HG03159 (cell line): ENCODE data around the gene AADACL3.
"Not testable (repeated sequence)": the region's sequence is repeated elsewhere in the genome, so short reads cannot be mapped to it uniquely, and the experiment has no call there.

Experiments used
- ATAC-seq: cut with Tn5 transposase; IDR thresholded peaks from one replicate; pipeline ENCODE4 v1.9.1; 2021; ENCODE audit warnings: mild to moderate bottlenecking, moderate library complexity; ENCODE audit not compliant: unreplicated experiment

AADACL3 gene, protein sequence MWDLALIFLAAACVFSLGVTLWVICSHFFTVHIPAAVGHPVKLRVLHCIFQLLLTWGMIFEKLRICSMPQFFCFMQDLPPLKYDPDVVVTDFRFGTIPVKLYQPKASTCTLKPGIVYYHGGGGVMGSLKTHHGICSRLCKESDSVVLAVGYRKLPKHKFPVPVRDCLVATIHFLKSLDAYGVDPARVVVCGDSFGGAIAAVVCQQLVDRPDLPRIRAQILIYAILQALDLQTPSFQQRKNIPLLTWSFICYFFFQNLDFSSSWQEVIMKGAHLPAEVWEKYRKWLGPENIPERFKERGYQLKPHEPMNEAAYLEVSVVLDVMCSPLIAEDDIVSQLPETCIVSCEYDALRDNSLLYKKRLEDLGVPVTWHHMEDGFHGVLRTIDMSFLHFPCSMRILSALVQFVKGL

DNA sequence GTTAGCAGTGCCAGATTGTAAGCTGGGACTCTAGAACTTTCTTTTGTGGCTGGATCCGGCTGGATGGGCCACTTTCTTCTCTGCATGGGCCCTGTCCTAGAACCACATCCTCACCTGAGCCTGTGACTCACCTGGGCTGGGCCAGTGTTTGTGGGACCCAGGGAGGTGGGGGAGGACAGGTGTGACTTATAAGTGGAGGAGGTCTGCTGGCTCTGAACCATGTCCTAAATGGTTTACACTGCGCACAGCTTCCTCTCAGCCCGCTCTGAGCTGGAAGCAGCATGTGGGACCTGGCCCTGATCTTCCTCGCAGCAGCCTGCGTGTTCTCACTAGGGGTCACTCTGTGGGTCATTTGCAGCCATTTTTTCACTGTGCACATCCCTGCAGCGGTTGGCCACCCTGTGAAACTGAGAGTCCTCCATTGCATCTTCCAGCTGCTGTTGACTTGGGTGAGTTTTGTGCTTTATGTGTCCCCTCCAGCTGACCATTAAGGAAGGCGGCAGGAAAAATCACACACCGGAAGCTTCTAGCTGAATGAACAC, at the start of gene AADACL3:
Gene AADACL3 (plus strand): TSS at position 215 of the 542 bp plus-strand sequence. CDS start 67 bp downstream, at position 282.
- ATAC-seq, result no peak

DNA sequence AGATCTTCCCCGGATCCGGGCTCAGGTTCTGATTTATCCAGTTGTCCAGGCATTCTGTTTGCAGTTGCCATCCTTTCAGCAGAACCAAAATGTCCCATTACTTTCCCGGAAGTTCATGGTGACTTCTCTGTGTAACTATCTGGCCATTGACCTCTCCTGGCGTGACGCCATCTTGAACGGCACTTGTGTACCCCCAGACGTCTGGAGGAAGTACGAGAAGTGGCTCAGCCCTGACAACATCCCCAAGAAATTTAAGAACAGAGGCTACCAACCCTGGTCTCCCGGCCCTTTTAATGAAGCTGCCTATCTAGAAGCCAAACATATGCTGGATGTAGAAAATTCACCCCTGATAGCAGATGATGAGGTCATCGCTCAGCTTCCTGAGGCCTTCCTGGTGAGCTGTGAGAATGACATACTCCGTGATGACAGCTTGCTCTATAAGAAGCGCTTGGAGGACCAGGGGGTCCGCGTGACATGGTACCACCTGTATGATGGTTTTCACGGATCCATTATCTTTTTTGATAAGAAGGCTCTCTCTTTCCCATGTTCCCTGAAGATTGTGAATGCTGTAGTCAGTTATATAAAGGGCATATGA, 49.7 kb upstream of the AADACL3 start:
- no peak for ATAC-seq

DNA sequence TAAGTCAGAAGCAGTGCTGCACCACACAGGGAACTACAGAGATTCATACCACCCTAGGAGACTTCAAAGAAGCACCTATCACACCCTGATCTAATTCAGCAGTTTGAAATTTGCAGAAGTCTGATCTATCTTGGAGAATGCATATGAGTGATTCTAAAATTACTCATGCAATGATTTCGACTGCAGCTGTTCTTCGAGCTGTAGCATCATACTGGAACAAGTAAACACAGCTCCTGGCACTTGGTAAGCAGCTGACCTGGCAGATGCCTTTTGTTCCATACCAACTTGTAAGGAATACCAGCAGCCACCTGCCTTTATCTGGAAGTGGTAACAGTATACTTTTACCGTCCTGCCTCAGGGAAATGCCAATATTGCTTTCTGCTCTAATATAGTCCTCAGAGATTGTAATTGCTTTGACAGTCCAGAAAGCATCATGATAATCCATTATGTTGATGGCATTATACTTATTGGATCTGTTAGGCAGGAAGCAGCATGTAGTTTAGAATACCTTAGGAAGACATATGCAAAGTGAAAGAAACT, 46.3 kb upstream of the AADACL3 start:
- ATAC-seq, result no peak

DNA sequence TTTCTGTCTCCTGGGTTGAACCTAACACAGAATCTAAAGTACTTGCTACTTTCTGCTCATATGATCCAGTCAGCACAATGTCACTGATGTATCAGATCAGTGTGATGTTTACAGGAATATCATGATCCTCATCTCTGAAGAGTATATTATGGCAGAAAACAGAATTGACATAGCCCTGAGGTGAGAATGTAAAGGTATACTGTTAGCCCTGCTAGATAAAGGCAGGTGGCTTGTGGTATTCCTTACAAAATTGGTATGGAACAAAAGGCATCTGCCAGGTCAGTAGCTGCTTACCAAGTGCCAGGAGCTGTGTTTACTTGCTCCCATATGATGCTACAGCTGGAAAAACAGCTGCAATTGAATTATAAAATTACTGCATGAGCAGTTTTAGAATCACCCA, 41.6 kb upstream of the AADACL3 start:
- no peak for ATAC-seq

DNA sequence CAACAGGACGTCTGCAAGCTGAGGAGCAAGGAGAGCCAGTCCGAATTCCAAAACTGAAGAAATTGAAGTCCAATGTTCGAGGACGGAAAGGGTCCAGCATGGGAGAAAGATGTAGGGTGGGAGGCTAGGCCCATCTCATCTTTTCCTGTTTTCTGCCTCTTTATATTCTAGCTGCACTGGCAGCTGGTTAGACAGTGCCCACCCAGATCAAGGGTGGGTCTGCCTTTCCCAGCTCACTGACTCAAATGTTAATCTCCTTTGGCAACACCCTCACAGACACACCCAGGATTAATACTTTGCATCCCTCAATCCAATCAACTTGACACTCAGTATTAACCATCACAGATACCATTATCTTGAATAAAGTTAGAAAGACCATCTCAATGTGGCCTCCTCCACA, 39.8 kb upstream of the AADACL3 start:
- ATAC-seq, result not testable (repeated sequence)

DNA sequence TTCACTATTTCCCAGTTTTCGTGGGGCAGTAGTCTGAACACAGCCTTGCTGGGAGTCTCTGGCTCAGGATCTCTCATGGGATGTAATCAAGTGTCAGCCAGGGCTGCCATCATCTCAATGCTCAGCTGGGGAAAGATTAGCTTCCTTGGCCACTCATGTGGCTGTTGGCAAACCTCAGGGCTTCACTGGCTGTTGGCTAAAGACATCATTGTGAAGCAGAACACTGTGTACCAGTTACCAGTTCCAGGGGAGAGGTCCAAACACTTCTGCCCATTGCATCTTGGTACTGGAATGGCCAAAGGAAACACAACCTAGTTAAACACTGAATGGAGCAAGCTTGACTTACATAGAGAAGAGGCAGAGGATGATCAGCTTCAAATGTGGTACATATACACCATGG, 38.3 kb upstream of the AADACL3 start:
- no peak for ATAC-seq

DNA sequence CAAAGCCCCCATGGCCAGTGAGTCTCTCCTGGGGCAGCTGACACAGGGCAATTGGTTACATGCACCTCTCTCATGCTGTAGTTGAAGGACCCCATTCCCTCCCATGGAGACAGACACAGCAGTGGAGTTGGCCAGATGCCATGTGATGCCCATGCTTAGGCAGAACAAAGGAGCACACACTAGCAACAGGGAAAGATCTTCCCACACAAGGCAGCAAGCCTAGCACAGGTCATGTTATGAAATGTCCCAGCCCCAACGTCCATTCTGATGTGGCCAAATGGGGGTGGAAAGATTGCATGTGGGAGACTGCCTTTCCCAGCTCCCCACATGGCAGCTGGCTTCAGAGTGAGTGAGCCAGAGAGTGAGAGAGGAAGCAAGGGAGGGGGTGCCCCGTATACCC, 37.6 kb upstream of the AADACL3 start:
- ATAC-seq, result no peak

GRCh38 chr1:12678820-12679219, 37.1 kb upstream of the AADACL3 start:
- no peak for ATAC-seq

- no peak for ATAC-seq
Measured at GRCh38 chr1:12690156-12690555, 25.8 kb upstream of the AADACL3 start.

- ATAC-seq, result no peak
Measured at GRCh38 chr1:12692967-12693782, 22.7 kb upstream of the AADACL3 start.

GRCh38 chr1:12696658-12697057, 19.3 kb upstream of the AADACL3 start:
- ATAC-seq, result no peak

- no peak for ATAC-seq
Measured at GRCh38 chr1:12697397-12697796, 18.5 kb upstream of the AADACL3 start.

DNA sequence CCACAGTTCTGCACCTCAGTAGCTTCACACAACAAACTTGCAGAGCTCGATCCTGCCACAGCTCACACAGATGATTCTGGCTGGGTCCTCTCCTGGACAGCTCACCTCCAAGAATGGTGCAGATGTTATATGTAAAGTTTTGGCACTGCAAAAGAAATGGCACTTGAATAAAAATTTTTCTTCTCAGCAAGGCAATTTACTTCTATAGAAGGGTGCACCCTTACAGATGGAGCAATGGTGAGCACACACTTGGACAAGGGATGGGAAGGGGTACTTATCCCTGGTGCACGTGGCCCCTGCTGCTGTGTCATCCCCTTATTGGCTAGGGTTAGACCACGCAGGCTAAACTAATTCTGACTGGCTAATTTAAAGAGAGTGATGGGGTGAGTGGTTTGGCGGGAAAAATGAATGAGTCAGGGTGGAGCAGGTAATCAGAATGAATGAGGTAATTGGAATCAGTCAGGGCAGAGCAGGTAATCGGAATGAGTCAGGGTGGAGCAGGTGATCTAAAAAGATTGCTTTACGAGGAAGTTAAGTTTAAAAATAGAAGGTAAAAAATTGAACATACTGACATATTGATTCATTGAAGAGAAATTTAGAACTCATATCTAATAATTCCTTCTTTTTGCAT, 12.0 kb upstream of the AADACL3 start:
- no peak for ATAC-seq

- ATAC-seq, result no peak
Measured at GRCh38 chr1:12706061-12706460, 9.8 kb upstream of the AADACL3 start.

DNA sequence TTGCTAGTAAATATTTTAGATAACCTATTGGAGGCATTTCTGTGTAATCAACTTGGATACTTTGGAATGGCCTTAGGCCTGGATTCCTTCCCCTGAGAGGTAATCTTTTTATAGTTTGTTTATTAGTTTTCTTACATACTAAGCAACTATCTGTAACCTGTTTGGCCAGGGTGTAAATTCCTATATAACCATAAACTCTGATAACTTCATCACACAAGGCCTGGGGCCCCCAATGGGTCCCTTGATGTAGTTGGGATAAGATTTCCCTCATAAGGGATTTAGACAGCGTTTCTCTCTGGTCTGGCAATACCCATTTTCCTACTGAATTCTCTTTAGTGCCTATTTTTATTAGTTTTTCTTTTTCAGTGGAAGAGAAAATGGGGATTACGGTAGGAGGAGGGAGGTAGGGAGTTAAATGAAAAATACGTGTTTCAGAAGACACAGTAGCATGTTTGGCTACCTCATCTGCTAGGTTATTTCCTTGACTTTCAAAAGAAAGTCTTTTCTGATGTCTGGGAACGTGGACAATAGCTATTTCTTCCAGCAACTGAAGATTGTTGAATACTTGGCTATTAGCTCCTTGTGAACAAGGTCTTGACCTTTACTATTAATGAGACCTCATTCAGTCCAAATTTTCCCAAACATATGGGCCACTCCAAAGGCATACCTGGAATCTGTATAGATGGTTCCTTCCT, 7.4 kb upstream of the AADACL3 start:
- no peak for ATAC-seq

DNA sequence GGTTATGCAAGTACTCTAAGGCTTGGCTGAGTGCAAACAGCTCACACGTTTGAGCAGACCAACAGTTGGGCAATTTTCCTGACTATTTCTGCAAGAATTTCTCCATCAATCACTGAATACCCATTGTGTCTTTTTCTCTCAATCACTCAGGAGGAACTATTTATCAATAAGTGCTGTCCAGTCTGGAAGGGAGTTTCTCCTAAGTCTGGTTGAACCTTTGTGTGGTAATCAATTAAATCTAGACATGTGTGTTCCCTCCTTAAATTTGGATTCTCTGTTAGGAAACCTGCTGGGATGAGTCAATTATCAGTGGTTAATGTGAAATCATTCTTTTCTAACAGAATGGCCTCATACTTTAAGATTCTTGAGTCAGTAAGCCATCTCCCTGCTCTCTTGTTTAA, 6.8 kb upstream of the AADACL3 start:
- ATAC-seq, result no peak

GRCh38 chr1:12709696-12710095, 6.2 kb upstream of the AADACL3 start:
- no peak for ATAC-seq

DNA sequence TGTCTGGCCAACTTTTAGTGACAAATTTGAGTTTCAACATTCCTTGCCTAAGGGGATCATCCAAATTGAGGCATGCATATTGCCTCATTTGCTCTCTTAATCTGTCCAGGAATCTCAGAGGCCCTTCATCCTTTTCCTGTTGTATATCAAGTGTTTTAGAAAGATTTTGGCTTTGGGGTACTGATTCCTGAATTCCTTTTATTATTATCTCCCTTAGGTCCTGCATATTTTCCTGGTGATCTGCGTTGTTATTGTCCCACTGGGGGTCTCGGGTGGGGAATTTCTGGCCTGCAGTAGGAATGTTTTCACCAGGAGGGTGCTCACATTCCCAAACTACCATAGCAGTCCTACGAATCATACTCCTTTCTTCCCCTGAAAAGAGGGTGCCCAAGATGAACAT, 4.4 kb upstream of the AADACL3 start:
- ATAC-seq, result no peak

- no peak for ATAC-seq
Measured at GRCh38 chr1:12712076-12712475, 3.8 kb upstream of the AADACL3 start.

DNA sequence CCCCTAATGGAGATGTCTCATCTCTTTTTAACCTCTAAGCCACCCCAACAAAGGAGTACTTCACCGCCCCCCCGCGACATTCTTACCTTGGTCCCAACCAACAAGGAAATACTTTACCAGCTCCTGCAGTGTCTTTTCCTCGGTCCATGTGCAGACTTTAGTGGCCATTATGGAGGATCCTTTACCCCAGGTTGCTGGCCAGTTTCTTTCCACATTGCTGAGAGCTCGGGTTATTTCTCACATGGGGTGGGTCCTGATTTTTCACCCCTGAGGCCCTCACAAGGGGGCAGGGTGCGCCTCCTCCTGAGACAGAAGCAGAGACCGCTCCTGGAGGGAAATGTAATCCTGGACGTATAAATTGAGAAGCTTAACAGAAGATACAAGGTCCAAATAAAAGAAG, 3.0 kb upstream of the AADACL3 start:
- ATAC-seq, result no peak
